H1 (cell line): ENCODE results near the gene PKD1L1. TPM values are rescaled to one million over a fixed set of nuclear protein-coding genes. Genes with fewer than 3 reads are reported as not detected.

ENCODE experiments used
- EZH2 ChIP-seq: fragments of 200-600 bp; sonication (generic); IDR thresholded peaks from 2 replicates; pipeline ENCODE4 v1.7.1; 2012; ENCODE audit warnings: low read depth, mild to moderate bottlenecking, moderate library complexity, low read length, inconsistent platforms; ENCODE audit not compliant: severe bottlenecking
- MAFK ChIP-seq: IDR thresholded peaks from 2 replicates; pipeline ENCODE4 v1.6.1; 2012; ENCODE audit warnings: low read depth, mild to moderate bottlenecking, improper control_type of control experiment, low read length
- POU5F1 ChIP-seq: IDR thresholded peaks from 2 replicates; pipeline ENCODE4 v1.6.1; 2011; ENCODE audit warnings: low read depth, mild to moderate bottlenecking, low read length, moderate library complexity
- SIRT6 ChIP-seq: IDR thresholded peaks from one replicate; pipeline ENCODE4 v1.7.1; 2012; ENCODE audit warnings: low read length, inconsistent platforms
- SUZ12 ChIP-seq: fragments of 200-600 bp; sonication (generic); IDR thresholded peaks from 2 replicates; pipeline ENCODE4 v1.6.1; 2012; ENCODE audit warnings: mild to moderate bottlenecking, inconsistent platforms, low read length, moderate library complexity, mixed read lengths
- TAF7 ChIP-seq: optimal IDR thresholded peaks from 2 replicates; pipeline ENCODE3; 2011; ENCODE audit warnings: low read depth, mild to moderate bottlenecking, inconsistent platforms, low read length, moderate library complexity, borderline replicate concordance
- polyA plus RNA-seq, 7 experiments: library from polyadenylated mRNA; depleted of rRNA in 3 of 7; stranded (reverse) in 5 of 7; unstranded in 2 of 7; fragments of >200 nt in 5 of 7; fragments of 200-250 nt in 2 of 7; gene quantifications; 1 replicate in 5 of 7; 2 replicates in 1 of 7; 4 replicates in 1 of 7; pipeline versions ENCODE4 v1.2.1 to v1.2.3, GENCODE V29; 2011 to 2013; ENCODE audit warnings: missing spikeins in 2 of 7, mixed read lengths in 2 of 7
- total RNA-seq: library from RNA; stranded (reverse); fragmentation: NEBNext Ultra II Directional; extraction: Animal tissue kit (Norgen Biotek cat#: 25700); gene quantifications from 2 replicates; pipeline ENCODE4 v1.2.1, GENCODE V29; 2021
- TF ChIP-seq, protein P1 (sequence below): fragments of 300-600 bp; sonication (generic); IDR thresholded peaks from 2 replicates; pipeline ENCODE4 v1.7.1; 2012; ENCODE audit warnings: low read length, moderate library complexity, mild to moderate bottlenecking, inconsistent platforms; ENCODE audit not compliant: insufficient replicate concordance

Gene PKD1L1
- total and polyA plus RNA-seq, 2 of the 8 experiments (the other 6 are each of a cell fraction or from before 2014, with no cell fraction given) = 0.22 to 0.35 TPM

GRCh38 chr7:47799524-47799923, 148.7 kb downstream of the PKD1L1 start (continued):
- TF ChIP-seq, protein P1, sequence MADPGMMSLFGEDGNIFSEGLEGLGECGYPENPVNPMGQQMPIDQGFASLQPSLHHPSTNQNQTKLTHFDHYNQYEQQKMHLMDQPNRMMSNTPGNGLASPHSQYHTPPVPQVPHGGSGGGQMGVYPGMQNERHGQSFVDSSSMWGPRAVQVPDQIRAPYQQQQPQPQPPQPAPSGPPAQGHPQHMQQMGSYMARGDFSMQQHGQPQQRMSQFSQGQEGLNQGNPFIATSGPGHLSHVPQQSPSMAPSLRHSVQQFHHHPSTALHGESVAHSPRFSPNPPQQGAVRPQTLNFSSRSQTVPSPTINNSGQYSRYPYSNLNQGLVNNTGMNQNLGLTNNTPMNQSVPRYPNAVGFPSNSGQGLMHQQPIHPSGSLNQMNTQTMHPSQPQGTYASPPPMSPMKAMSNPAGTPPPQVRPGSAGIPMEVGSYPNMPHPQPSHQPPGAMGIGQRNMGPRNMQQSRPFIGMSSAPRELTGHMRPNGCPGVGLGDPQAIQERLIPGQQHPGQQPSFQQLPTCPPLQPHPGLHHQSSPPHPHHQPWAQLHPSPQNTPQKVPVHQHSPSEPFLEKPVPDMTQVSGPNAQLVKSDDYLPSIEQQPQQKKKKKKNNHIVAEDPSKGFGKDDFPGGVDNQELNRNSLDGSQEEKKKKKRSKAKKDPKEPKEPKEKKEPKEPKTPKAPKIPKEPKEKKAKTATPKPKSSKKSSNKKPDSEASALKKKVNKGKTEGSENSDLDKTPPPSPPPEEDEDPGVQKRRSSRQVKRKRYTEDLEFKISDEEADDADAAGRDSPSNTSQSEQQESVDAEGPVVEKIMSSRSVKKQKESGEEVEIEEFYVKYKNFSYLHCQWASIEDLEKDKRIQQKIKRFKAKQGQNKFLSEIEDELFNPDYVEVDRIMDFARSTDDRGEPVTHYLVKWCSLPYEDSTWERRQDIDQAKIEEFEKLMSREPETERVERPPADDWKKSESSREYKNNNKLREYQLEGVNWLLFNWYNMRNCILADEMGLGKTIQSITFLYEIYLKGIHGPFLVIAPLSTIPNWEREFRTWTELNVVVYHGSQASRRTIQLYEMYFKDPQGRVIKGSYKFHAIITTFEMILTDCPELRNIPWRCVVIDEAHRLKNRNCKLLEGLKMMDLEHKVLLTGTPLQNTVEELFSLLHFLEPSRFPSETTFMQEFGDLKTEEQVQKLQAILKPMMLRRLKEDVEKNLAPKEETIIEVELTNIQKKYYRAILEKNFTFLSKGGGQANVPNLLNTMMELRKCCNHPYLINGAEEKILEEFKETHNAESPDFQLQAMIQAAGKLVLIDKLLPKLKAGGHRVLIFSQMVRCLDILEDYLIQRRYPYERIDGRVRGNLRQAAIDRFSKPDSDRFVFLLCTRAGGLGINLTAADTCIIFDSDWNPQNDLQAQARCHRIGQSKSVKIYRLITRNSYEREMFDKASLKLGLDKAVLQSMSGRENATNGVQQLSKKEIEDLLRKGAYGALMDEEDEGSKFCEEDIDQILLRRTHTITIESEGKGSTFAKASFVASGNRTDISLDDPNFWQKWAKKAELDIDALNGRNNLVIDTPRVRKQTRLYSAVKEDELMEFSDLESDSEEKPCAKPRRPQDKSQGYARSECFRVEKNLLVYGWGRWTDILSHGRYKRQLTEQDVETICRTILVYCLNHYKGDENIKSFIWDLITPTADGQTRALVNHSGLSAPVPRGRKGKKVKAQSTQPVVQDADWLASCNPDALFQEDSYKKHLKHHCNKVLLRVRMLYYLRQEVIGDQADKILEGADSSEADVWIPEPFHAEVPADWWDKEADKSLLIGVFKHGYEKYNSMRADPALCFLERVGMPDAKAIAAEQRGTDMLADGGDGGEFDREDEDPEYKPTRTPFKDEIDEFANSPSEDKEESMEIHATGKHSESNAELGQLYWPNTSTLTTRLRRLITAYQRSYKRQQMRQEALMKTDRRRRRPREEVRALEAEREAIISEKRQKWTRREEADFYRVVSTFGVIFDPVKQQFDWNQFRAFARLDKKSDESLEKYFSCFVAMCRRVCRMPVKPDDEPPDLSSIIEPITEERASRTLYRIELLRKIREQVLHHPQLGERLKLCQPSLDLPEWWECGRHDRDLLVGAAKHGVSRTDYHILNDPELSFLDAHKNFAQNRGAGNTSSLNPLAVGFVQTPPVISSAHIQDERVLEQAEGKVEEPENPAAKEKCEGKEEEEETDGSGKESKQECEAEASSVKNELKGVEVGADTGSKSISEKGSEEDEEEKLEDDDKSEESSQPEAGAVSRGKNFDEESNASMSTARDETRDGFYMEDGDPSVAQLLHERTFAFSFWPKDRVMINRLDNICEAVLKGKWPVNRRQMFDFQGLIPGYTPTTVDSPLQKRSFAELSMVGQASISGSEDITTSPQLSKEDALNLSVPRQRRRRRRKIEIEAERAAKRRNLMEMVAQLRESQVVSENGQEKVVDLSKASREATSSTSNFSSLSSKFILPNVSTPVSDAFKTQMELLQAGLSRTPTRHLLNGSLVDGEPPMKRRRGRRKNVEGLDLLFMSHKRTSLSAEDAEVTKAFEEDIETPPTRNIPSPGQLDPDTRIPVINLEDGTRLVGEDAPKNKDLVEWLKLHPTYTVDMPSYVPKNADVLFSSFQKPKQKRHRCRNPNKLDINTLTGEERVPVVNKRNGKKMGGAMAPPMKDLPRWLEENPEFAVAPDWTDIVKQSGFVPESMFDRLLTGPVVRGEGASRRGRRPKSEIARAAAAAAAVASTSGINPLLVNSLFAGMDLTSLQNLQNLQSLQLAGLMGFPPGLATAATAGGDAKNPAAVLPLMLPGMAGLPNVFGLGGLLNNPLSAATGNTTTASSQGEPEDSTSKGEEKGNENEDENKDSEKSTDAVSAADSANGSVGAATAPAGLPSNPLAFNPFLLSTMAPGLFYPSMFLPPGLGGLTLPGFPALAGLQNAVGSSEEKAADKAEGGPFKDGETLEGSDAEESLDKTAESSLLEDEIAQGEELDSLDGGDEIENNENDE = no peak
- no peak for TF ChIP-seq MAFK
- TF ChIP-seq POU5F1 = no peak
- no peak for TF ChIP-seq SIRT6
- TF ChIP-seq TAF7 = no peak
- no peak for TF ChIP-seq SUZ12
- no peak for TF ChIP-seq EZH2
